Central memory CD4-positive, alpha-beta T cell (primary cell): ENCODE results near the gene GLIS1.

Experiments used
- DNase-seq: peaks from one replicate; pipeline ENCODE4 v3.0.0; 2022

Gene GLIS1

DNA sequence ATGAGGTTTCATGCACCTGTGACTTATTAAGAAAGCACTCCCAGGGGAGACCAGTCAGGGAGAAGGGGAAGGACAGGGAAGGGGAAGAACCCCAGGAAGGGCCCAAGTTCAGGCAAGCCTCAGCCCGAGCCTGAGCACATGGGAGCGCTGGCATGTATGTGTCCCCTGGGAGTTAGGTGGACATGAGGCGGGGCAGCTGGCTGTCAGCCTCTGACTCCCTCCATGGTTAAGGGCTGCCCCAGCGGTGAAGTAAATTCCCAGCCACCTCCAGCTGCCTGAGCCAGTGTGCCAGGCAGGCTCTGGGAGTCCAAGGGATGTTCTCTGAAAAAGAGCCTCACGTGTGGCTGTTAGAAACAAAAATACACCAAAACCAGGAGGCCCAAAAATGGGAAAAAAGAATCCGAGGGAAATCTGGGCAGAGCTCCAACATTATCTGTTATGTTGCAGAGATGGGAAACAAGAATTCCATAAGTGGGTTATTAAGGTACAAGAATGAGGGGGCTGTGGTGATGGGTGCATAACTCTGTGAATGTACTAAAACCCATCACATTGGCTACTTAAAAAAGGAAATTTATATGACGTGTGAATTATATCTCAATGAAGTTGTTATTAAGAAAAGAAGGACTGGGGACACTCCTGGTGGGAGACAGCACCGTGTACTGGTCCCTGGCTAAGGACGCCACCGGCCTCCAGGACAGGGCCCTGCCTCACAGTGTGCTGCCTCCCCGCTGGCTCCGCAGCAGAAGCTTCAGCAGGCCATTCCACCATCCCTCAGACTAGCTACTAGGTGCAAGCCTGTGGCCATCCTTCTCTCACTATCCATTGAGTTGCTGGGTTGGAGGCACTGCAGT lies 261.1 kb downstream of the GLIS1 start:
- DNase-seq: no peak

DNA sequence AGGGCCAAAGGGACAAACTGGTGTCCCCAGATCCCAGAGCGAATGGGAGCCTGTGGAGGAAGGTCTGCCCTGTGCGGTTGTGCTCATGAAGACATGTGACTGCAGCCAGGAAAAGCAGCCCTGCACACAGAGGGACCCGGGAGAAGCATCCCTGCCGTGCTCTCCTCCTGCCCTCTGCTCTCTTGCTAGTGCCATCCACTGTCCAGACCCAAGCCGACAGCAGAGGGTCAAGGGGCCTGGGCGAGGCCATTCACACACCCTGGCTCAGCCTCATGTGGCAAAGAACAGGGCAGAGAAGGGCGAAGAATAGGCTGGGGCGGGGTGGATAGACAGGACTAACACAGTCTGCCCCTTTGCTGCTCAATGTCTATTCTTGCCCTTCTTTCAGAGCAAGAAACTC lies 262.4 kb downstream of the GLIS1 start:
- DNase-seq: no peak

DNA sequence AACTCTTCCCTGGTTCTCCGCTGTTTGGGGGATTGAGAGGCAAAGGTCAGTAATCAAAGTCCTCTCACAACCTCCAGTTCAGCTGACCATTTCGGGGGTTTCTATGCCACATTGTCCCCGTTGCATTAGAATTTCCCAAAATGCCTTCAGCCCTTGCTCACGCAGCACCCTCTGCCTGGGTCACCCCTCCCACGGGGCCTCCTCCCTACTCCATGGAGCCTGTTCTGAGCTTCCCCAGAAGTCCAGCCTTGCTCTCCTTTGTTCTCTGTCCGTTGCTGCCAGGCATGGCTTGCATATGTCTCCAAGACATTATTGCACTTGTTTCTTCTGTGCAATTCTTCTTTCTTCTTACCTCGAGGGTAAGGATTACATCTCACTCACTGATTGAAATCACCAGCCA lies 263.3 kb downstream of the GLIS1 start:
- no peak for DNase-seq

DNA sequence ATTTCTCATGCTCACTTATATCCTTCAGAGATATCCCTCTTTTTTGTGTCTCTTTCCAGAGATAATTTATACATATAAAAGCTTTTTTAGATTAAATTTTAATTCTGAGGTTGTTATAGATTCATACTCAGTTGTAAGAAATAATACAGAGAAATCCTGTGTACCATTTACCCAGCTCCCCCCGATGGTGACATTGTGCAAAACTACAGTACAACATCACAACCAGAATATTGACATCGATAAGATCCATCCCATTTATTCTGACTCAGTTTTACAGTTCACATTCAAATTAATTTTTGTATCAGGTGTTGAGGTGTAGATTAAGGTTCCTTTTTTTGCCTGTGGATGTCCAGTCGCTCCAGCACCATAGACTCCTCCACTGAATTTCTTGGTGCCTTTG lies 265.5 kb downstream of the GLIS1 start:
- no peak for DNase-seq

DNA sequence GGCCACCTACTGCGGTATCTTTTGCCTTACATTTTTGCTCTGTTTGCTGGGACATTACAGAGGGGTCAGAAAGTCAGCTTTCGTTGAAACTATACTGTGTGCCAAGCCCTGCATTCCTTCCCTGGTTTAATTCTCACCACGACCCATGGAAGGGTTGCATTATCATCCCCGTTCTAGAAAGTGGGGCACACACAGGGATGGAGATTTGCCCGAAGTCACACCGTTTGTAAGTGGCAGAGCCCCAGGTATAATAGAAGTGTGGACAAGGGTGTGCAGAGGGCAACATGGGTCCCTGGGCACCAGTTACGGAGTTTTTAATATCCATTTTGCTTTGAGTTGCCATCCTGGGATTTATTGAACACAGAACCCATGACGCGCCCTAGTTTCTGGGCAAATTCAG lies 268.0 kb downstream of the GLIS1 start:
- no peak for DNase-seq

DNA sequence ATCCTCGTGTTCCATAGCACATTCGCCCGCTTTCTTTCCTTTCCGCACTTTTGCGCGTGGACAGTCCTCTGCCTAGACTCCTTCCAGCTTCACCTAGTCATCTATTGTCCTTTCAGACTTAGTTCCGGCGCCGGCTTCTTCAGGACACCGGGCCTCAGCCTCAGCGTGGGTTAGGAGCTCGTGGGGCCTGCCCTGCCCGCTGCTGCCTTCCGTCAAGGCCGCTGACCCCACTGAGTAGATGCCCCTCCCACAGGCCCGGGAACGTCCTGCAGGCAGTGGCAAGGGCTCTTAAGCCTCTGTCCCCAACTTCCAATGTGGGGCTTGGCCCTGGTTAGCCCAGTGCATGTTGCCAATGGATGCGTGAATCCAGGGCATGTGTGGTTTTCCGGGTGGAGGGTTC lies 268.4 kb downstream of the GLIS1 start:
- DNase-seq: no peak

DNA sequence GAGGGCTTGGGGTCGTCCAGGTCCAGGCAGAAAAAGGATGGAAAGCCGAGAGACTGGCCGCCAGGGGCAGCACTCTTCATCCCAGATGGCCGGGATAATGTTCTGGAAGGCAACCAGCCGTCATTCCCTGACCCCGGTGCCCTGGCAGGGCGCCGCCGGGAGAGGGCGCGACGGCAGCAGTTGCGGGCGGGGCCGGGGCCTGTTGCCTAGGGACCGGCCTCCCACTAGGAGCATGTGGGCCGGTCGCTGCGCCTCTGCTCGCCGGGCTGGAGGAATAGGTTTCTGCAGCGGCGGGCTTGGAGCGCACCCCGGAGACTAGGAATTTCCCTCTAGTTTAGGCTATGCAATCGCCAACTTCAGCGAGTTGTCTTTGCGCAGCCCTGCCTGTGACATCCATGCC lies 268.8 kb downstream of the GLIS1 start:
- no peak for DNase-seq

DNA sequence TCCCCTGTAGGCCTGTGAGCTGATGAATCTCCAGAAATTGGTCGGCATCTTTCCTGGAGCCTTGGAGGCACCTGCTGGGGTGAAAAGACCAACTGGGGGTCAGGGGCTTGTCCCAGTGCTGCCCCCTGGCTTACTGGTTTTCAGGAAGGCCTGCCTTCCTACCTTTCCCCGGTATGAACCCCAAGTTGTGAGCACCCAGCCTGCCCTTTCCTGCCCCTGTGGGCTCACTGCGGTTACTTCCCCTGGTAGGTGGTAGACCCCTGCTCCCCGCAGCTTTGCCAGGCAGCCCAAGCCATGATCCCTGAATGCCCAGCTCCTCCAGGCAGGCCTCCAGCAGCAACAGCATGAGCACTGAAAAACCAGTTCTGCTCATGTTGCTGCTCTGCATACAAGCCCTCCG lies 269.6 kb downstream of the GLIS1 start:
- no peak for DNase-seq

DNA sequence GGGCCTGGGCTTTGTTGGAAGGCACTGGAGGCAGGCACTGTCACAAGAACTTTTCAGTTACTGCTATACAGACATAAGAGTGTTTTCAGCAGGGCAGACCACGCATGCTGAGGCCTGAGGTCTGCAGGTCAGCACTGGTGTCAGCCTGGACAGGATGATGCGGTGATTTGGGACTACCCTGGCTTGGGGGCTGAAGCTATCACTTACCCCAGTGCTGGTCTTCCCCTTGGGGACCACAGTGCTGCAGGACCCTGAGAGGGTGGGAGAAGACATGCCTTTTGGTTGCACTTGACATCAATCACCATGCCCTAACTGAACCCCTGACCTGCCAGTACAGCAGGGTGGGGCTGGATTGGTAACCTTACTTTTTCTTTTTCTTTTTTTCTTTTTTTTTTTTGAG lies 270.6 kb downstream of the GLIS1 start:
- no peak for DNase-seq

DNA sequence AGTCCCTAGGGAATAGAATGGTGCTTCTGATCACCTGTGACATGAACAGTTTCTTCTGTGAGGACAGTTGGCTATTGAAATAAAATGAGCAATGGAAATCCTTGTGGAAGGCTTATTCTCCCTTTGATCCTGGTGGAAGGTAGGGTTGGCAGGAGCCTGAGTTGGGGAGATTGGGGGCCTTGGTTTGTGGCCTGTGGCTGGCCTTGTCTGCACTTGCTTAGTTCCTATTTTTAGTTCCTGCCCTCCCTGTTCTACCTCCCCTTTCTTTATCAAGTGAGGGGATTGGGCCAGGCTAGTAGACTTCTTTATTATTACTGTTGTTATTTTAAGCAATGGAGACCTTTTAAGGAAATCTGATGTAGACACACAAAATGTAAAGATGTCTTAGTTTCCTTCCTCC lies 271.6 kb downstream of the GLIS1 start:
- no peak for DNase-seq

DNA sequence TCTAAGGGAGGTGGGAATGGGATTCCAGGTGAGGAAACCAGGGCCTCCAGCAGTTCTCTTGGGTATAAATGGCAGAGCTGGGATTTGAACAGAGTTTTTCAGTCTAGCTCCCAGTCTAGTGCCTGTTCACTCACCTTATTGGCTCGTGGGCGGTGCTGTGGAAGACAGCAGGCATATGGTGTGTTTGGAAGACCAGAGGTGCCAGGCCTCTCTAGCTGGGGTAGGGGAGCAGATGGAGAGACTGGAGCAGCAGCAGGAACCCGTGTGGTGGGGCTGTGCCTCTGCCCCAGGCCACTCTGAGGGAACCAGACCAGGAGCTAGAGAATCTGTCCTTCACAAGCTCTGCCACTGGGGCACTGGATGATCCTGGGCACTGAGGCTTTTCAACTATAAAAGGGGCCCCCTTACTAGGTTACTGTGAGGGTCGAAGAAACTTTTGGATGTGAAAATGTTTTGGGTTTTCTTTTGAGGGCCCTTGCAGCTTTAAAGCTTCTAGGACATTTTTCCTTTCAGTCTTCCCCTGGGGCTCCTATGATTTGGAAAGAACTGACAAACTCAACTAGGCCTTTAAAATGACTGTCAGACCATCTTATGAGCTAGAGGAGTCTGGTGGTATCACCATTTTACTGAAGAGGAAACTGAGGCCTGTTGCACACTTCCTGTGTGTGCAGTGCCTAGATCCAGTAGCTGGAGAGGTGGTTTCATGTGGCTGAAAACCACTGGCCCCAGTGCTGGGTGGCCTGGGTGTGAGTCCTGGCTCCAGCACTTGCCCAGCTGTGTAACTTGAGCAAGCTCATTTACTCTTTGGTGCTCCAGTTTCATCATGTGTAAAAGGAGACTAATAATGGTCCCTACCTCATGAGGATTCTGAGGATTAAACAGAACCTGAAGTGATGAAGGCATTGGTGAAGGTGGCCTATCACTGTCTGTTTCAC lies 273.7 kb downstream of the GLIS1 start:
- no peak for DNase-seq

DNA sequence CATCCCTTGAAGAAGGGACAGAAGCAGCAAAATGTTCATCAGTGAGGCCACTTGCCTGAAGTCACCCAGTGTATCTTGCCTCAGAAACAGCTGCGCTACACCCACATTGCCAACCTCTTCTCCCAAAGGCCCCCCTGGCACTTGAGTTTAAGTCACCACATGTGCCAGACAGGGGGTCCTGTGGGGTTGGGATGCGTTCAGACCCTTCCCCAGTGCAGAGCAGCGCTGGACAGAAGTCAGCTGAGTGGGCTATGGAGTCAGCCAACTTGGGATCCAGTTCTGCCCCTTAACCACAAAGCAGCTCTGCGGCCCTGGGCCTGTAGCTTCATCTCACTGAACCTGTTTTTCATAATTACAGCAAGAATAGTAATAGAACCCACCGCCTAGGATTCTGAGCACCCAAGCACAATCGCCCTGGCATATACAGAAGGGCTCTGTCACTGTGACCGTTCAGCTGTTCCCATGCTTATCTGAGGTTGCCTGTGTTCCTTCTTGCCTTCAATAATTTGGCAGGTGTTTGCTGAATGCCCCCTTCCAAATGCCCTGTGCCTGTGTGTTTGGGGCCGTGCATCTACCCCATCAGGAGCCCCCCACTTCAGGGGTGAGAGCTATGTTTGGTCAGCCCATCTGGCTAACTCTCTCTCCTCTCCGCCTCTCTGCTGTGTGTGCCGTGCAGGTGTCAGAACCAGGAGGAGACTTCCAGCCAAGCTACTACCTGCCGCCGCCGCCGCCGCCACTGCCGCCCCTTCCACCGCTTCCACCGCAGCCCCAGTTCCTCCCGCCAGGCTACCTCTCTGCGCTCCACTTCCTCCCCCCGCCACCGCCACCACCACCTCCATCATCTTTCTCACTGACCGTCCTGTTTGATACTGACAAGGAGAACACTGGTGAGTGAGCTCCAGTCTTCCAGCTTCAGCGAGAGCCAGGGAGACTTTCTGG lies 274.7 kb downstream of the GLIS1 start:
- DNase-seq: no peak

DNA sequence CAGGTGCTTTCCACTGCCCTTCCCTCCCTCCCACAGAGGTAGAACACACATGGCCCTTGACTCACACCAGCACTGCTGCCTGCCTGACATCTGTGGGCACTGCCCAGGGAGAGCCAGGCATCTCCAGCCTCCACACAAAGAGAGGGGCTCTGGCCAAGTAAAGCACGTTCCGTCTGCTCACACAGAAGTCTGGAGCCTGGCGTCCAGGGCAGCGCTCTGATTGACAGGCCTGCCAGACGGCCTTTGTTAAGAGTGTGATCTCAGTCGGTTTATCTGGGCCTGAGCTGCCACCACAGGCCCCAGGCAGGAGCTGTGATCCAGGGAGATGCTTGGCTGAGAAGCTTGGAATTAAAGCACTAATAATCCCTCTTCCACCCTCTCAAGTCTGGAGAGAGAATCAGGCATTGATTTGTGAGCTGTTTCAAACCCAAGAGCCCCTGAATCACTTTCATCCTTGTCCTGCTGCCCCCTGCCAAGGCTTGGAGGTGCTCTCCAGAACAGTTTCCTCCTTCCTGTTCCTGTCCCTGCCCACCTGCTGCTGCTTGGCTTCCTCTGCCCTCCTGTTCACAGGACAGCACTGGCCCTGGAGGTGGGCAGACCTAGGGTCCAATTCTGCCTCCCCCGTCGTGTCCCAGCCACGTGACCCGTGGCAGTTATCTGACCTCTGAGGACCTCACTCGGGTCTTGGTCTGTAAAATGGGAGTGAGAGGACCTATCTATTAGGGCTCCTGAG lies 276.0 kb downstream of the GLIS1 start:
- DNase-seq: no peak

DNA sequence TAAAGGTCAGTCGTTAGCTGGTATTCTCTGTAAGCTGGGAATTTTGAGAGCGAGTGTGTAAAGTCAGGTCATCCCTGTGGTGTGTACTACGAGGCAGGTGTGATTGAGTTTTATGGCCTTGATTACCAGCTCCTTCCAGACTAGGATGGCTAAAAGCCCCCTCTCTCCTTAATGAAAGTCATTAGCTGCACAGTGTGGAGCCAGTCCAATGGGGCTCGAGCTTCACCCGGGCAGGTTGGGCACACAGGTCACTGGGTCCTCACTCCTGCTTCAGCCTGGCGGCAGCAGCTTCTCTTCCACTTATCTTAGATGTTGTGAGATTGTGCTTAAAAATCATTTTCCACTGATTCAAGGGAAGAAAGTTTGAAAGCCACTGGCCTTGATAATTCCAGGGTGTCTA lies 276.8 kb downstream of the GLIS1 start:
- no peak for DNase-seq

DNA sequence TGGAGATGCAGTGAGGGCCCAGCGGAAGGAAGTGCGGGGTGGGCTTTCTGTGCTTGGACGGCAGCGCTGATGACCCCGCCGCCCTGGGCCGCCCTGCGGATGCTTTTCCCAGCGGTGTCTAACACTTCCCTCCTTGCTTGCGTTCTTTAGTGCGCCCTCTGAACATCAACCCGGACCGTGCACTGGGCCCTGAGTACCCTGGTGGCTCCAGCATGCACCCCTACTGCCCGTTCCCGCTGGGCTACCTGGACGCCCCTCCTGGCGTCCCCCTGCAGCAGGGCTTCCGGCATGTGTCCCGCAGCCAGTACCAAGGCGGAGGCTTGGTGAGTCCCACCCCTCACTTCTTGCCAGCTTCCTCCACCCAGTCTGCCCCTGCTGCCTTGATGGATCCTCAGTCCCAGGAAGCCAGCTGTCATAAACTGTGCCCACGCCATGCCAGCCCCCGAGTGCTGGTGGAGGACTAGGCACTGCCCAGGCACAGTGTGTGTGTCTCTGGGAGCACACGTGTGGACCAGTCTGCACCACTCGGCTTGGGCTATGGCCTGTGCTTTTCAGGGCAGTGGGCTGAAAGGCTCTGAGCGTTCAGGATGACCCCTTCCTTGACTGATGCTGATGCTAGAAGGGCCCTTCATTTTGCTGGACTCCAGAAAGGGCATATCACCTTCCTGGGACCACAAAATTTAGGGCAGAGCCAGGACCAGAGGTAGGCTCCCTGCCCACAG lies 277.5 kb downstream of the GLIS1 start:
- DNase-seq: no peak

DNA sequence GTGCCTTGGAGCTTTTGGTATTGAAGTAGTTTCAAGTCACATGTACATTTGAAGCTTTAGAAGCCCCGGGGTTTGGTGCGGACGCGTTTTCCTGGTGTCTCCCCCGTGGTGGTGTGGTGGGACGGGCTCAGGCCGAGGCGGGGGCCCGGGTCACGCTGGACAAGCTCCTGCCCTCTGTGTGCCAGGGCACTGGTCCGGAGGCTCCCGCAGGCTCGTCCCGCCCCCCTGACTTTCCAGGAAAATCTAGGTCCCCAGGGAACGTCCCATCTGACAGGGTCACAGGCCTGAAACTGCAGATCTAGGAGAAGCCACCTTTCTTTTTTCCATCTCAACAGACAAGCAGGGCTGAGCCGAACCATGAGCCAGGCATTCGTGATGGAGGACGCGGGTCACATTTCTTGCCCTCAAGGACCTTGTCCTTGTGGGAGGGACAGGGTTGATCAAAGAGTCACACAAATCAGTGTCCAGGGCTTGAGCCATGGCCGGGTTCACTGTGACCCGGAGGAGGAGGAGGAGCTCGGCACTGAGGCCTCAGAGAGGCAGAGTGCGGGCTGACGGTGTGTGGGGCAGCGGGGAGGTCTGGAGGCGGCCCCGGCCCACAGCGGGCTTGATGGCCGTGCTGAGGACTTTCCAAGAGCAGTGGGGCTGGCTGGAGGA lies 278.2 kb downstream of the GLIS1 start:
- no peak for DNase-seq

DNA sequence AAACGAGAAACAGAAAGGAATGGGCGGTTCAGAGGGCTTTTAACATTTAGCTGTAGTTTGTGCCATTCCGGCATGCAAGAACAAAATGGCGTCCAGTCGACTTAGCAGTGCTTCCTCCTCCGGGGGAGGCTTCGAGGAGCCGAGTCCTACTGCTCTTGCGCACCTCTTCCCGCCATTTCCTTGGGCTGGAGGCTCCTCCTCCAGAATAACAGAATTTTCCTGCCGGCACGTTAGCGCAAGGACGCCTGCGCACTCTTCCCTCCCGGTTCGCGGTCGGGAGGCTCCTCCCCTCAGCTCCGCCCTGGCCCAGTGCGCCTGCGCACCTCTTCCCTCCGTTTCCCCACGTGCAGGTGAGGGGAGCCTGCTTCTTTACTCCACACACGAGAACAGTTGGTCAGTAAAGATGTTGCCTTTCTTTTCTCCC lies 278.7 kb downstream of the GLIS1 start:
- DNase-seq: no peak

DNA sequence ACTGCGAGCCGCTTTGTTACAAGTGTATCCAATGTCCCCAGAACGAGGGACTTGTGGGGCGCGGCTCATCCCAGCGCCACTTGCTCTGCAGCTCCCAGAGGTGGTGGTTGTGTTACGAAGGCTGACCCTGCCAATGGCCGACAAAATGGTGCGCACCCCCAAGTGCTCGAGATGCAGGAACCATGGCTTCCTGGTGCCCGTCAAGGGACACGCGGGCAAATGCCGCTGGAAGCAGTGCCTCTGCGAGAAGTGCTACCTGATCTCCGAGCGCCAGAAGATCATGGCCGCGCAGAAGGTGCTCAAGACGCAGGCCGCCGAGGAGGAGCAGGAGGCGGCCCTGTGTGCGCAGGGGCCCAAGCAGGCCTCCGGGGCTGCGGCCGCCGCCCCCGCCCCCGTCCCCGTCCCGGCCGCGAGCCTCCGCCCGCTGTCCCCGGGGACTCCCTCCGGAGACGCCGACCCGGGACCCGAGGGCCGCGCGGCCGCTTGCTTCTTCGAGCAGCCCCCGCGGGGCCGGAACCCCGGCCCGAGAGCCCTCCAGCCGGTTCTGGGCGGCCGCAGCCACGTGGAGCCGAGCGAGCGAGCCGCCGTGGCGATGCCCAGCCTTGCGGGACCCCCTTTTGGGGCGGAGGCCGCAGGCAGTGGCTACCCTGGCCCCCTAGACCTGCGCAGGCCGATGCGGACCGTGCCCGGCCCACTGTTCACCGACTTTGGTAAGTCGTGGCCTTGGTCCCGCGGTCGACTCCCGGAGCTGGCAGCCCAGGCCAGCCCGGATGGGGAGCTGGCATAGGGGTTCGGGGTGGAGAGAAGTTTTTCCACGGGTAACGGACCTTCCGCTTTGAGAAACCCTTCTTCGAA lies 279.4 kb downstream of the GLIS1 start, which contains the start of gene DMRTB1:
Gene DMRTB1 (plus strand): TSS at position 79 of the 855 bp plus-strand sequence. CDS start 55 bp downstream, at position 134.
- no peak for DNase-seq

DNA sequence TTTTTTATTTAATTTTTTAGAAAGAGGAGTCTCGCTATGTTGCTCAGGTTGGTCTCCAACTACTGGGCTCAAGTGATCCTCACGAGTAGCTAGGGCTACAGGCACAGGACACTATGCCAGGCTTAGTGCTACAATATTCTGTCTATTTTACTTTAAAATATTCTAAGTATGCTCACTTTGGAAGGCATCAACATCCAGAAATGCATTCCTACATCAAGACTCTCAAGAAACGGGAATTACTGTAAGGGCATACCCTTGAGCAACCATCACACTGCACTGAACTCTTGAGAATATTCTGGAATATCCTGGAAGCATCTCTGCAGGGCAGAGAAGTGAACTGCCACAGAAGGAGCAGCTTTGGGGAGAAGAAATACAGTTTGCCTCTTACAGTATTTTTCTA lies 280.3 kb downstream of the GLIS1 start:
- DNase-seq: no peak
